HG03103 (cell line): ENCODE results near the gene ARL14.

Source experiments
- ATAC-seq: cut with Tn5 transposase; IDR thresholded peaks from one replicate; pipeline ENCODE4 v1.9.1; 2021; ENCODE audit warnings: low read depth; ENCODE audit not compliant: unreplicated experiment

ARL14 gene

GRCh38 chr3:160719710-160720109, 42.8 kb downstream of the ARL14 start:
- no peak for ATAC-seq

- ATAC-seq: peak; percentile 70
These were observed 43.3 kb downstream of the ARL14 start for GRCh38 chr3:160720123-160720746.

DNA sequence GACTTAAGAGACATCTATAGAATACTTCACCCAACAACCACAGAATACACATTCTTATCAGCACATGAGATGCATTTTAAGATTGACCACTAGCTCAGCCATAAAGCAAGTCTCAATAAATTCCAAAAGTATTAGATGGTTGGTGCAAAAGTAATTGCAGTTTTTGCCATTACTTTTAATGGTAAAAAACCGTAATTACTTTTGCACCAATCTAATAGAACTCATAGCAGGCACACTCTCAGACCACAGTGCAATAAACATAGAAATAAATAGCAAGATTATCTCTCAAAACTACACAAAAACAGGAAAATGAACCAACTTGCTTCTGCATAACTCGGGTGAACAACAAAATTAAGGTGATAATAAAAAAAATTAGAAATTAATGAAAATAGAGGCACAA, 45.4 kb downstream of the ARL14 start:
- no peak for ATAC-seq

DNA sequence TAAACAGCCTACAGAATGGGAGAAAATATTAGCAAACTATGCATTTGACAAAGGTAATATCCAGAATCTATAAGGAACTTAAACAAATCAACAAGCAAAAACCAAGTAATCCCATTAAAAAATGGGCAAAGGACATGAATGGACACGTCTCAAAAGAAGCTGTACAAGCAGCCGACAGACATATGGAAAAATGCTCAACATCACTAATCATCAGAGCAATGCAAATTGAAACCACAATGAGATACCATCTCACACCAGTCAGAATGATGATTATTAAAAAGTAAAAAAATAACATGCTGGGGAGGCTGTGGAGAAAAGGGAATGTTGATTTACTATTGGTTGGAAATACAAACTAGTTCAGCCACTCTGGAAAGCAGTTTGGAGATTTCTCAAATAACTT, 48.4 kb downstream of the ARL14 start:
- no peak for ATAC-seq
